A549 (cell line): Measurements from ENCODE around the gene CYP2U1. TPM values are rescaled to one million over a fixed set of nuclear protein-coding genes. Genes with fewer than 3 reads are reported as not detected.

Source experiments
- ATAC-seq, 2 experiments: fragments of 200-7000 bp in 1 of 2; fragments of >200 bp in 1 of 2; cut with Nextera tagmentation in 1 of 2; cut with Tn5 transposase in 1 of 2; 3 replicates each; pipeline versions ENCODE4 v1.8.0 to v1.9.1; 2018 to 2020; ENCODE audit warnings: mild to moderate bottlenecking in 1 of 2, moderate library complexity in 1 of 2
- CTCF ChIA-PET: fragments of 300-600 bp; sonication (Branson Sonifier 250); formaldehyde crosslinking; extraction: SDS; loops from one replicate; lab custom pipeline; 2021; ENCODE audit warnings: antibody characterized with exemption, inconsistent platforms; lab: Yijun Ruan, JAX
- POLR2A ChIA-PET: fragments of 350-600 bp; formaldehyde crosslinking; extraction: SDS; loops from one replicate; lab custom pipeline; 2021; ENCODE audit warnings: antibody characterized with exemption, inconsistent platforms; lab: Yijun Ruan, JAX
- DNase-seq, 2 experiments: peaks; one replicate each; pipeline versions ENCODE4 v3.0.0 to v3.0.0-alpha.2; 2011 to 2016; ENCODE audit warnings: low read depth in 1 of 2, low spot score in 1 of 2
- FAIRE-seq: peaks from 2 replicates; lab custom pipeline; 2011; peaks lifted over from hg19 to GRCh38; lab: Jason Lieb, UNC
- H3K27ac ChIP-seq, 2 experiments: fragments of >200 bp; sonication (Bioruptor Twin); formaldehyde crosslinking; 3 replicates each; pipeline ENCODE4 v1.5.1; 2016 to 2017
- H3K4me1 ChIP-seq: fragments of >200 bp; sonication (Bioruptor Twin); formaldehyde crosslinking; 3 replicates; pipeline ENCODE4 v1.6.1; 2016
- H3K4me2 ChIP-seq: fragments of >200 bp; sonication (Bioruptor Twin); formaldehyde crosslinking; 3 replicates; pipeline ENCODE4 v1.6.1; 2016
- H3K4me3 ChIP-seq: fragments of >200 bp; sonication (Bioruptor Twin); formaldehyde crosslinking; 3 replicates; pipeline ENCODE4 v1.5.1; 2016
- H3K9me3 ChIP-seq: fragments of >200 bp; sonication (Bioruptor Twin); formaldehyde crosslinking; 3 replicates; pipeline ENCODE4 v1.6.1; 2016
- BHLHE40 ChIP-seq: IDR thresholded peaks from 2 replicates; pipeline ENCODE4 v1.6.1; 2012; ENCODE audit warnings: low read depth, low read length, inconsistent platforms
- CEBPB ChIP-seq, 2 experiments: fragments of >200 bp in 1 of 2; sonication (Bioruptor Twin) in 1 of 2; formaldehyde crosslinking in 1 of 2; IDR thresholded peaks; 2 replicates each; pipeline ENCODE4 v1.6.1; 2012 to 2016
- ESRRA ChIP-seq: fragments of 150-350 bp; IDR thresholded peaks from 2 replicates; pipeline ENCODE4 v1.6.1; 2014; ENCODE audit warnings: mild to moderate bottlenecking, low read length, borderline replicate concordance
- FOSB ChIP-seq: fragments of 250-450 bp; sonication (Bioruptor Pico); IDR thresholded peaks from 2 replicates; pipeline ENCODE4 v1.5.0; 2020; ENCODE audit warnings: mild to moderate bottlenecking, moderate library complexity
- GATA3 ChIP-seq: IDR thresholded peaks from 2 replicates; pipeline ENCODE4 v1.6.1; 2012; ENCODE audit warnings: borderline replicate concordance
- HOXB5 ChIP-seq: fragments of 250-450 bp; sonication (Bioruptor Pico); IDR thresholded peaks from 2 replicates; pipeline ENCODE4 v1.5.0; 2020; ENCODE audit warnings: mild to moderate bottlenecking, moderate library complexity
- KDM1A ChIP-seq: fragments of 200-600 bp; sonication (generic); IDR thresholded peaks from 2 replicates; pipeline ENCODE4 v1.6.1; 2016; ENCODE audit warnings: low read depth, mild to moderate bottlenecking
- MAX ChIP-seq: IDR thresholded peaks from 2 replicates; pipeline ENCODE4 v1.6.1; 2012
- MAZ ChIP-seq: fragments of 150-350 bp; IDR thresholded peaks from 2 replicates; pipeline ENCODE4 v1.6.1; 2014; ENCODE audit warnings: antibody characterized with exemption, low read depth, low read length, borderline replicate concordance
- RFX5 ChIP-seq: fragments of 450-650 bp; IDR thresholded peaks from 2 replicates; pipeline ENCODE4 v1.7.1; 2014; ENCODE audit warnings: antibody characterized with exemption, mild to moderate bottlenecking, moderate library complexity
- SREBF2 ChIP-seq: fragments of 450-650 bp; IDR thresholded peaks from 2 replicates; pipeline ENCODE4 v1.6.1; 2014; ENCODE audit warnings: mild to moderate bottlenecking, moderate library complexity
- TFCP2L1 ChIP-seq: fragments of 250-450 bp; sonication (Bioruptor Pico); IDR thresholded peaks from 2 replicates; pipeline ENCODE4 v1.5.0; 2021; ENCODE audit warnings: mild to moderate bottlenecking
- WGBS: methylation state at CpG from one replicate; pipeline ENCODE4 v1.1.6; 2017; ENCODE audit errors: missing lambda C conversion rate; 5-methylcytosine and 5-hydroxymethylcytosine counted together
- polyA plus RNA-seq, 4 experiments: library from polyadenylated mRNA; depleted of rRNA in 3 of 4; stranded (reverse); fragments of >200 nt; fragmentation: RNase III in 1 of 4; extraction: RNeasy Plus Mini Kit Qiagen cat#74134 plus additional on column Dnase treatment in 1 of 4; gene quantifications; 2 replicates in 3 of 4; 3 replicates in 1 of 4; pipeline ENCODE4 v1.2.3, GENCODE V29; 2011 to 2017
- TF ChIP-seq, protein P1 (sequence below): fragments of 150-350 bp; IDR thresholded peaks from 2 replicates; pipeline ENCODE4 v1.6.1; 2014; ENCODE audit warnings: low read depth, mild to moderate bottlenecking, low read length
- TF ChIP-seq, protein P2 (sequence below): fragments of >200 bp; sonication (Bioruptor Twin); formaldehyde crosslinking; IDR thresholded peaks from 3 replicates; pipeline ENCODE4 v1.5.1; 2016
- TF ChIP-seq, protein P3 (sequence below): fragments of >200 bp; sonication (Bioruptor Twin); formaldehyde crosslinking; IDR thresholded peaks from 3 replicates; pipeline ENCODE4 v1.6.1; 2016

The CYP2U1 gene
- polyA plus RNA-seq, 2 of the 4 experiments (the other 2 are of a cell fraction) = 2.2 to 2.3 TPM

GRCh38 chr4:107993969-107994368 is 62.6 kb downstream of the CYP2U1 start:
- TF ChIP-seq CEBPB (IDR thresholded peaks at IDR 0.05) (no peak), MAZ (no peak), KDM1A (no peak), GATA3 (no peak), MAX (no peak), BHLHE40 (no peak), SREBF2 (no peak)
- TF ChIP-seq, protein P1, sequence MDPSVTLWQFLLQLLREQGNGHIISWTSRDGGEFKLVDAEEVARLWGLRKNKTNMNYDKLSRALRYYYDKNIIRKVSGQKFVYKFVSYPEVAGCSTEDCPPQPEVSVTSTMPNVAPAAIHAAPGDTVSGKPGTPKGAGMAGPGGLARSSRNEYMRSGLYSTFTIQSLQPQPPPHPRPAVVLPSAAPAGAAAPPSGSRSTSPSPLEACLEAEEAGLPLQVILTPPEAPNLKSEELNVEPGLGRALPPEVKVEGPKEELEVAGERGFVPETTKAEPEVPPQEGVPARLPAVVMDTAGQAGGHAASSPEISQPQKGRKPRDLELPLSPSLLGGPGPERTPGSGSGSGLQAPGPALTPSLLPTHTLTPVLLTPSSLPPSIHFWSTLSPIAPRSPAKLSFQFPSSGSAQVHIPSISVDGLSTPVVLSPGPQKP = no peak
- TF ChIP-seq, protein P2, sequence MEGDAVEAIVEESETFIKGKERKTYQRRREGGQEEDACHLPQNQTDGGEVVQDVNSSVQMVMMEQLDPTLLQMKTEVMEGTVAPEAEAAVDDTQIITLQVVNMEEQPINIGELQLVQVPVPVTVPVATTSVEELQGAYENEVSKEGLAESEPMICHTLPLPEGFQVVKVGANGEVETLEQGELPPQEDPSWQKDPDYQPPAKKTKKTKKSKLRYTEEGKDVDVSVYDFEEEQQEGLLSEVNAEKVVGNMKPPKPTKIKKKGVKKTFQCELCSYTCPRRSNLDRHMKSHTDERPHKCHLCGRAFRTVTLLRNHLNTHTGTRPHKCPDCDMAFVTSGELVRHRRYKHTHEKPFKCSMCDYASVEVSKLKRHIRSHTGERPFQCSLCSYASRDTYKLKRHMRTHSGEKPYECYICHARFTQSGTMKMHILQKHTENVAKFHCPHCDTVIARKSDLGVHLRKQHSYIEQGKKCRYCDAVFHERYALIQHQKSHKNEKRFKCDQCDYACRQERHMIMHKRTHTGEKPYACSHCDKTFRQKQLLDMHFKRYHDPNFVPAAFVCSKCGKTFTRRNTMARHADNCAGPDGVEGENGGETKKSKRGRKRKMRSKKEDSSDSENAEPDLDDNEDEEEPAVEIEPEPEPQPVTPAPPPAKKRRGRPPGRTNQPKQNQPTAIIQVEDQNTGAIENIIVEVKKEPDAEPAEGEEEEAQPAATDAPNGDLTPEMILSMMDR = no peak
- TF ChIP-seq, protein P3, sequence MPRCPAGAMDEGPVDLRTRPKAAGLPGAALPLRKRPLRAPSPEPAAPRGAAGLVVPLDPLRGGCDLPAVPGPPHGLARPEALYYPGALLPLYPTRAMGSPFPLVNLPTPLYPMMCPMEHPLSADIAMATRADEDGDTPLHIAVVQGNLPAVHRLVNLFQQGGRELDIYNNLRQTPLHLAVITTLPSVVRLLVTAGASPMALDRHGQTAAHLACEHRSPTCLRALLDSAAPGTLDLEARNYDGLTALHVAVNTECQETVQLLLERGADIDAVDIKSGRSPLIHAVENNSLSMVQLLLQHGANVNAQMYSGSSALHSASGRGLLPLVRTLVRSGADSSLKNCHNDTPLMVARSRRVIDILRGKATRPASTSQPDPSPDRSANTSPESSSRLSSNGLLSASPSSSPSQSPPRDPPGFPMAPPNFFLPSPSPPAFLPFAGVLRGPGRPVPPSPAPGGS = no peak
- 97% methylated on average over 3 of the region's 3 CpGs for WGBS
- H3K9me3 ChIP-seq = no peaks in the 10 kb centered on the region
- ChIA-PET POLR2A (no interaction called here), CTCF (no interaction called here)
- H3K4me2 ChIP-seq = no peak overlapping the region
- H3K4me1 ChIP-seq = 0 out of 3 replicates have a peak, but pooled peaks cover 3% of the 10 kb centered on the region
- DNase-seq (no peak), ATAC-seq (no peak), FAIRE-seq (no peak)
- H3K27ac ChIP-seq = no peak overlapping the region
- H3K4me3 ChIP-seq = no peak overlapping the region

GRCh38 chr4:107994894-107995293 is 63.5 kb downstream of the CYP2U1 start:
- Histone ChIP-seq H3K27ac (no peak overlapping the region), H3K4me1 (no peaks in the 10 kb centered on the region), H3K4me3 (no peak overlapping the region), H3K4me2 (no peak overlapping the region), H3K9me3 (no peaks in the 10 kb centered on the region)
- no peak for ATAC-seq
- POLR2A ChIA-PET = no interaction called here
- FAIRE-seq = no peak
- no peak for DNase-seq
- no peak for TF ChIP-seq HOXB5 (CRISPR knock-in tag)
- TF ChIP-seq FOSB = no peak
- no peak for TF ChIP-seq CEBPB (IDR thresholded peaks at IDR 0.05)
- no peak for TF ChIP-seq ESRRA
- TF ChIP-seq RFX5 = no peak
- TF ChIP-seq MAX = no peak
- no peak for TF ChIP-seq TFCP2L1 (CRISPR knock-in tag)
- TF ChIP-seq, protein P2 = no peak
- CTCF ChIA-PET = interaction anchor here (1.9 kb wide), 1 partner anchor 24 kb away, joined by 5 read pairs; no protein-coding TSS in a partner anchor
